HG02885 (cell line): Measurements from ENCODE around the gene SV2C.

Experiments
- ATAC-seq: cut with Tn5 transposase; IDR thresholded peaks from one replicate; pipeline ENCODE4 v1.9.1; 2021; ENCODE audit warnings: mild to moderate bottlenecking; ENCODE audit not compliant: unreplicated experiment, poor library complexity

Gene SV2C

DNA sequence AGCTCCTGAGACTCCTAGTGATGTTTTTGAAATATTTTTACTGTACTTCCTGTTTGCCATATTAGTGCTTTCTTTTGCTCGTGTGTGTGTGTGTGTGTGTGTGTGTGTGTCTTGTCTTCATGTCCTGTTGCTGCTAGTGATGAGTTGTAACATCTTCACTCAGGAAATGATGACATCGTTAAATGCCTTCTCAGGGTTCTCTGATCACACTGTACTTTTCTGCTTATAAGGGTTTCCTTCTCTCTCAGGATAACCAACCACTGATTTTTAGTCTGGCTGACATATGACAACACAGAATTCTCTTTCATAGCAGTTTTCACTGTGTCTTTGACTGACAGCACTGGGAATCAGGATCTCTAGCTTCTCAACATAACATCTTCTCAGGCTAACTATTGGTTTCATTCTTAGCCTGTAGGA is 16.1 kb downstream of the SV2C start:
- peak; percentile 85 for ATAC-seq

DNA sequence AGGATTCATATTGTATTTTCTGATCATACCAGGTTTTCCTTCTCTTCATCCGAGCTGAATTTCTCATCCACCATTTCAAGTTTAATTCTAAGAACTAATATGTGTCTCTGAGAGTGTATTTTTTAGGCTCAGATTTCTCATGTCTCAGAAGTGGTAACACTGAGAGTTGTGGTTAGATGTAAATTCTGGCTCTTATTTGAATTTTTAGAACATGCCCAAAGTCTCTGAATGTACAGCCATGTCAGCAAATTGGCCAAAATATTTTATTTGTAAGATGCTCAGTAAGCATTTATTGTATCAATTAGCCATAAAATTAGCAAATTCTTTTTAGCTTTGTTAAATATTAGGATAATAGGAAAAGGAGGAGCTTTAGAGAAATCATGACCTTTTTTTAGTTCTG is 16.6 kb downstream of the SV2C start:
- ATAC-seq: peak; percentile 79

- ATAC-seq: no peak
These were observed 20.8 kb downstream of the SV2C start for GRCh38 chr5:76104027-76104426.

DNA sequence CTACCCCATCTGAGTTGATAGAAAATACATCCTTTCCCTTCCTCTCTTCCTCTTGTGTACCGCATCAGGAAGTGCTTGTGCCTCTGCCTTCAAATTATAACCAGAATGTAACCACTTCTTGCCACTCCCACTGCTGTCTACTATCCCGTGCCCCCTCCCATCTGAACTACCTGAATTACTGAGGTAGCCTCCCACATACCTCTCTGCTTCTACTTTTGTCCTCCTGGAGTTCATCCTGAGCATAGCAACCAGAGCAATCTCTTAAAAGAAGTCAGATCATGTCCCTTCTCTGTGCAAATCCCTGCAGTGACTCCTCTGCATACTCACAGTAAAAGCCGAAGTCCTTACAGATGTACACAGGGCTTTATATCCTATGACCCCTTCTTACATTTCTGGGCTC is 23.0 kb downstream of the SV2C start:
- no peak for ATAC-seq

DNA sequence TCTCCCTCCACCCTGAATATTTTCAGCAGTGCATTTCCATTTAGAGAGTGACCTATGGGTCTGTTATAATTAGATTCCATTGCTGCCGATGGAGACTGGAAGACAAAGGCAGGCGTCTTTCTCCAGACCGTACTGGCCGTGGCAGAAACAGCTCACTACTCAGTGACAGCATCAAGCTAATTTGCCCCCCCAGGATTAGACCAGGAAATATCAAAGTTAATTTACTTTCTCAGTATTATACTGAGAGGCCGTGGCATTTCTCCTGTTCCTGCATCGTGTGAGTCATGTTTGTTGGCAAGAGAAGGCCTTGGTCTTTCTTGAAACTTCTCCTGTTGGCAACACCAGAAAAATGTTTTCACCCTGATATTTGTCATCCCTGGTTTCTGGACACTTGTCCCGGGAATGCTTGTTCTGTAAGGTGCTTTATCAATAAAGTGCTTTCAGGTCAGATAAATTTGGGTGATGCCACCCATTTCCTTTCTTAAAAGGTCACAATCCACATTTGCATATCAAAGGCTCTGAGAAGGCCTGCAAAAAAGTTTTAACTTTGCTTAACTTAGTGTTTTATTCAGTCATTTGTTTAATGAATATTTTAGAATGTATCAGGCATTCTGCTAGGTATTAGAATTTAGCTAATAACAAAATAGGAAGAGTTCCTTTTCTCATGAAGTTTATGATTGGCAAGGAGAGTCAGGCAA is 28.4 kb downstream of the SV2C start:
- ATAC-seq: no peak

GRCh38 chr5:76113103-76113502 is 29.9 kb downstream of the SV2C start:
- ATAC-seq: no peak

- ATAC-seq: no peak
These were observed 31.1 kb downstream of the SV2C start for GRCh38 chr5:76114179-76114851.

GRCh38 chr5:76125346-76125745 is 42.2 kb downstream of the SV2C start:
- no peak for ATAC-seq

DNA sequence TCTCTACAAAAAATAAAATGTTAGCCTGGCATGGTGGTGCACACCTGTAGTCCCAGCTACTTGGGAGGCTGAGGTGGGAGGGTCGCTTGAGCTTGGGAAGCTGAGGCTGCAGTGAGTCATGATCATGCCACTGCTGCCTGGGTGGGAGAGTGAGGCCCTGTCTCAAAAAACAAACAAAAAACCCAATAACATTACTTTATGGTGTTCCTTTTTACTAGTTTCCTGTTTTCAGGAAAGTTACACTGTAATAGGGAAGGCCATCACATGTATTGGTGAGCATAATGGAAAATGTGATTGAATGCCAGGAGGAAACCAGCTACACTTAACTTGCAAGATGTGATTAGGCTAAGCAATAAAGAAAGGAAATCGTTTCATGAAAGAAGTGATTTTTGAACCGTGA is 42.7 kb downstream of the SV2C start:
- no peak for ATAC-seq

- ATAC-seq: no peak
These were observed 50.8 kb downstream of the SV2C start for GRCh38 chr5:76134003-76134402.

DNA sequence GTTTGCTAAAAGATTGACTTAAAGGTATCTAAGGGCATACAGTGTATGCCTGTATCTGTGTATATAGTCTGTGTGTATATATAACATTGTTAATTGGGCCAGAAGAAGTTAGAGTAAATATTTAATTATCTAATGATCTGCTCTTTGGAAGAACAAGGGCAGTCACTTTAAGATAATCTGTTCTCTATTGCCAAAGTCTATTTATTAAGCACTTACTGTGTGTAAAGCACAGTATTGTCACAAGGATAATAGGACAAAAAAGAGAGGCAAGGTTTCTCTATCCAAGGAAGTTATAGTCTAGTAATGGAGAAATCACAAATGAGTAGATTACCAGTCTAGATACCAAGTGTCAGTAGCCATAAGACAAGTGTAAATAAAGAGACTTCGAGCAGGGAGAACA is 51.5 kb downstream of the SV2C start:
- no peak for ATAC-seq

- ATAC-seq: no peak
These were observed 54.8 kb downstream of the SV2C start for GRCh38 chr5:76137887-76138542.

GRCh38 chr5:76143884-76144283 is 60.7 kb downstream of the SV2C start:
- no peak for ATAC-seq

DNA sequence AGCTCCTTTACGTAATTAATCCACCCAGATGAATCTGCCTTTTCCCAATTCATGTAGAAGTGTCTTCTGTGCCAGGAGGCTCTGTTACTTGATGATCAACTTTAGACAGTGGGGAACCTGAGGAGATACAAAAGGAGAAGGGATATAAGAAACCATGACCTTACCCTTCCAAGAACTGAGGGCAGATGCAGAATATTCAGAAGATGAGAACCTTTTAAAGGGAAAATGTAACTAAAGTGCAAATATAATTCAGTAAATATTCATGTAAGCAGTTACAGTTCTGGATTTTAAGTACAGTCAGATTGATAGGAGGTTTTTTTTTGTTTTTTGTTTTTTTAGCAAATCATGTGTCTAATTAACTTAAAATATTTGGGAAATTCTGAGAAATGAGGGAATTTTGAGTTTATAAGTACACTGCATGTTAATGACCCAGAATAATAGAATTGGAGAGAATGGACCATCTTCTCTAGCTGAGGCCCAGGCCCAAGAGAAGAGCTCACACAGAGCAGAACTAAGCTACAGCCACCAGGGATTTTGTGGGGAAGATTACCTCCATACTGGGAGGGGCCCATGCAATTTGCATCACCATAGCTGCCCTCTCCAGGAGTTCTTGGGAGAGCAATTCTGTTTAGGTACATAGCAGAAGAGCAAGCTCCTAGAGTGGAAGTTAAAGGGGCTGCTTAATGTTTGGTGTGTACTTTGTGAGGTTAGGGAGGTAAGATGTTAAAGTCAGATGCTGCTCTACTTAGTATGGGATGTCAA is 61.5 kb downstream of the SV2C start:
- ATAC-seq: no peak

- ATAC-seq: no peak
These were observed 62.8 kb downstream of the SV2C start for GRCh38 chr5:76145945-76146344.

DNA sequence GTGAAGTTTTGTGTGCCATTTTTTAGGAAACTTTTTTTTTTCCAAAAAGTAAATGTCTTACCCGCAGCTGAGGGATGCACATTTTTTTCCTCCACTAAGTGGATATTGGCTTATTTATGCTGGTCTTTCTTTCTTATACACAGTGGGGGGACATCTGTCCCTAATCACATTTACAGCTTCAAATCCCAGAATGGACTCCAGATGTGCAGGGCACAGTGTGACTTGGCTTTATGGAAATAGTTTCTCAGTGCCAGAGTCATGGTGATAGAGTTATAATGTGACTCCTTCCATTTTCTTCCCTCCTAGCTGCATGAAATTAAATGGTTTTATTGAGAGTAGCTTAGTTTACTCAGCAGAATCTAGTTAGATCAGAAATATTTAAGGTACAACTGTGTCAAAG is 66.5 kb downstream of the SV2C start:
- no peak for ATAC-seq

DNA sequence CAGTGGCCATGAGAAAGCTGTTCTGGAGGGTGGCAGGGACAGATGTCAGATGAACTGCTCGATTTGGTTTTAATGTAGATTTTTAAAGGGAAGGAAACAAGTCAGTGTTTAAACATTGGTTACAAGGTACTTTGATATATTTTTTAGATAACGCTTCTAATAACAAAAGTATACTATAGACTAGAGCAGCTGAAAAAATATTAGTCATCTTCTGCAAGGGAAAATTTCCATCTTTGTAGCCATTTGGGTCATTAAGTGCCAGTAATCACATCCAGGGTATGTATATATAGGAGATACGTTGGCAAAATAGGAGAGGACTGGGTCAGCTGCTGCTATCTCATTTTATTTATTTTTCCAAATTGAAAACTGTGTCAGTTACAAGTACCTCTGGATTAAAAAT is 69.0 kb downstream of the SV2C start:
- ATAC-seq: no peak

DNA sequence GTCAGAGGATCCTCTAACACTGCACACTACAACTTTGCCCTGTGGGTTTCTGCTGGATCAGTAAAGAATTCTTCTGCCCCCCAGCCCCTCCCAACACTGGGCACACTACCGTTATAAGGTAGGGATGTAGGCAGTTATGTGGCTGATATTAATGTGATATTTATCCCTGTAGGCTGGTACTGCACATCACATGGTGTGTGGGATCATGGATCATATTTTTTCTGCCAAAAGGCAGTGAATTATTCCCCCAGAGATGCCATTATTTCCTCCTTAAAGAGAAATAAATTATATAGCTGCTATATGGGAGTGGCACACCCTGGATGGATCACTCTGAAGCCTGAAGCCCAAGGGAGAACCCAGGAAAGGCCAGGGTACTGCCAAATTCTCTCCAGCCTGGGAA is 69.5 kb downstream of the SV2C start:
- no peak for ATAC-seq

DNA sequence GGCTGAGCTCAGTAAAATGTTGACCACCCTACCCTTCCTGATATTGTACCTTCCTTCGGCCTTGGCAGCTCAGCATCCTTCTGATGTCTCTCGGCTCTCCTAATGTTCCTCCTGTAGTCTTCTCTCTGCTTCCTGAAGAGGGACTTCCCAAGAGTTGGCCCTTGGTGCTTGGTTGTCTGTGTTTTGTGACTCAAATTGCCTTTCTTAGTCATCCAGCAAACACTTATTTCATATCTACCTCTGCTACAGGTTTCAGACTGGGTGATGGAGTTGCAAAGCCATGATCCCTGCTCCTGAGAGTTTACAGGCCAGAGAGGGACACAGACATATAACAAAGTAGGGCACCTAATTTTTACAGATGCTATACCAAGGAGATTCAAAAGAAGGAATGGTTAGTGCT is 70.1 kb downstream of the SV2C start:
- no peak for ATAC-seq

DNA sequence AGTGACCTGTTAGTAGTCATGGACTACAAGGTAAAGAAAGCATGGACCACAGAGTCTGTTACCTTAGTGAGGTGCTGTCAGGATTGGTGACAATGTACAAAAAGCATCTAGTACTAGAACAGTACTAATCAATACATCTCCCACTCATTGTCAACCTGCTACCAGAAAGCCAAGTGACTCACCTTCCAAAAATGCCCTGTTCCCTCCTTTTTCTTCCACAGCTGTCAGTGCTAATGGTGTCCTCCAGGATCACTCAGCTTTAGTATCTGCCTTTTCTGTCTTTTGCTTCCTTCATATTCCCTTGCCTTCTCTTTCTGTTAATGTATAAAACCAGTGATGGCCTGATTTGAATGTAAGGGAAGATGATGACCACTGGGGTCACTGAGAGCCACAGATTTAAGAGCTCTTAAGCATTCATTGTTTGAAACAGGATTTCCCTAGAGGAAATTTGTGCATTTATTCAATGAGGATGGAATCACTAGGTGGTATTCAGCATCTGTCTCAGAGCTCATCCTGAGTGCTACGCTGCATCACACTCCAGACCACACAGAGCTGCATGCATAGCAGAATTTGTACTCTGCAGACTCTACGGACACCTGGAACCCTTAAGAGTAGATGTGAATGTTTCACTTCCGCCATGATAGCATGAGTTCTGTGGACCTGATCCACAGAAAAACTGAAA is 71.0 kb downstream of the SV2C start:
- no peak for ATAC-seq
